HFF-Myc (cell line): ENCODE results near the gene CORO7.

ENCODE experiments used
- DNase-seq: peaks from one replicate; pipeline ENCODE4 v3.0.0-alpha.2; 2011; ENCODE audit warnings: low read depth; ENCODE audit errors: extremely low read depth
- H3K4me3 ChIP-seq: replicated peaks from 2 replicates; pipeline ENCODE4 v1.5.1; 2011; ENCODE audit warnings: low read depth, mild to moderate bottlenecking, control low read depth, low read length
- TF ChIP-seq, protein P1 (sequence below): IDR thresholded peaks from 2 replicates; pipeline ENCODE4 v1.5.1; 2012; ENCODE audit warnings: mild to moderate bottlenecking, low read depth, low read length, control low read depth; ENCODE audit errors: missing control alignments

Gene CORO7

DNA sequence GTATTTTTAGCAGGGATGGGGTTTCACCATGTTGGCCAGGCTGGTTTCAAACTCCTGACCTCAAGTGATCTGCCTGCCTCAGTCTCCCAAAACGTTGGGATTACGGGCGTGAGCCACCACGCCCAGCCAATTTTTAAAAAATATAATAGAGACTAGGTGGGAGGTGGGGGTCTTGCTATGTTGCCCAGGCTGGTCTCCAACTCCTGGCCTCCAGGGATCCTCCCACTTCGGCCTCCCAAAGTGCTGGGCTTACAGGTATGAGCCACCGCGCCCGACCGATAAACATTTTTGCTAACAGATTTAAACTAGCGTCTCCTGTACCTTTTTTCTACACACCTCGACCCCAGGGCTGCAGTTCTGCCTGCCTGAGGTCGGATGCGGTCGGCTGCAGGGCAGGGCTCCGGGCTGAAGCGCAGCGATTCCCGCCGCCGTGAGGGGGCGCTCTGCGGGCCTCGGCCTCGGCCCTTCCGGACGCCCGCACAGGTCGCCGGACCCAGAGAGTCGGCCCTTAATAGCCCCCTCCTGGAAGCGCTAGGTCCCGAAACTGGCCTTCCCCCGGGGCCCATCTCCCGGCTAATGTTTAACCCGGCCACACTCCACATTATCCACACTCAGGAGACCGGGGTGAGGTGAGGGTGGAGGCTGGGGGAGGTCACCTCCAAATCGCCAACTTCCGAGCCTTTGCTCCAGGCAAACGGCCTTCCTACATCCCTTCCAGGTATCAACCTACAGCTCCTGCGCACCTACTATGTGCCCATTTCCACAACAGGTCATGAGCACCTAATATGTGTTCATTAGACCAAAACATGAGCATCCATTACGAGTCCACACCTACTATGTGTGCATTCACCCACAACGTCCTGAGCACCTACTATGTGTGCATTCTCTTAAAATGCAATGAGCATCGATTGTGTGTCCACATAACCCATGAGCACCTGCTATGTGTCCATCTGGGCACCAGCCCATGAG, 102.5 kb downstream of the CORO7 start:
- no peak for DNase-seq
- TF ChIP-seq, protein P1, sequence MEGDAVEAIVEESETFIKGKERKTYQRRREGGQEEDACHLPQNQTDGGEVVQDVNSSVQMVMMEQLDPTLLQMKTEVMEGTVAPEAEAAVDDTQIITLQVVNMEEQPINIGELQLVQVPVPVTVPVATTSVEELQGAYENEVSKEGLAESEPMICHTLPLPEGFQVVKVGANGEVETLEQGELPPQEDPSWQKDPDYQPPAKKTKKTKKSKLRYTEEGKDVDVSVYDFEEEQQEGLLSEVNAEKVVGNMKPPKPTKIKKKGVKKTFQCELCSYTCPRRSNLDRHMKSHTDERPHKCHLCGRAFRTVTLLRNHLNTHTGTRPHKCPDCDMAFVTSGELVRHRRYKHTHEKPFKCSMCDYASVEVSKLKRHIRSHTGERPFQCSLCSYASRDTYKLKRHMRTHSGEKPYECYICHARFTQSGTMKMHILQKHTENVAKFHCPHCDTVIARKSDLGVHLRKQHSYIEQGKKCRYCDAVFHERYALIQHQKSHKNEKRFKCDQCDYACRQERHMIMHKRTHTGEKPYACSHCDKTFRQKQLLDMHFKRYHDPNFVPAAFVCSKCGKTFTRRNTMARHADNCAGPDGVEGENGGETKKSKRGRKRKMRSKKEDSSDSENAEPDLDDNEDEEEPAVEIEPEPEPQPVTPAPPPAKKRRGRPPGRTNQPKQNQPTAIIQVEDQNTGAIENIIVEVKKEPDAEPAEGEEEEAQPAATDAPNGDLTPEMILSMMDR: peak; percentile 73
- H3K4me3 ChIP-seq: no peak overlapping the region

DNA sequence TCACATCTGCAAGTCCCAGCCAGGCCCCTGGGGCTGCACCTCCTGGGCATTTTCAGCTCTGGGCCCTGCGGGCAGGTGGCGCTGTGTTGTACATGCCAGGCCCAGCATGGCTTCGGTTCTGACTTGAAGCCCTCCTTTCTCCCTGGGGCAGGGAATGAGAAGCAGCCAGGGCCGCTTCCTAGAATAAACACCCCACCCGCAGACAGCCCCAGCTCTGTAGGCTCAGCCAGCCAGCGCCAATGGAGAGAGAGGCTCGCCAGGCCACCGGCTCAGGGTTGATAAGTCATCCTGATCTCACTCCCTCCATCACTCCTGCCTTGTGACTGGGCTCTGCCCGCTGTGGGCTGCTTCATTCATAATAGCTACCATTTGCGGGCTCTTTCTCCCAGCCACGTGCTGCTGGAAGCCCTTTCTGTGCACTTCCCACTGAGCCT, 106.5 kb downstream of the CORO7 start:
- TF ChIP-seq, protein P1: peak; percentile 74
- no peak for DNase-seq
- no peak overlapping the region for H3K4me3 ChIP-seq

DNA sequence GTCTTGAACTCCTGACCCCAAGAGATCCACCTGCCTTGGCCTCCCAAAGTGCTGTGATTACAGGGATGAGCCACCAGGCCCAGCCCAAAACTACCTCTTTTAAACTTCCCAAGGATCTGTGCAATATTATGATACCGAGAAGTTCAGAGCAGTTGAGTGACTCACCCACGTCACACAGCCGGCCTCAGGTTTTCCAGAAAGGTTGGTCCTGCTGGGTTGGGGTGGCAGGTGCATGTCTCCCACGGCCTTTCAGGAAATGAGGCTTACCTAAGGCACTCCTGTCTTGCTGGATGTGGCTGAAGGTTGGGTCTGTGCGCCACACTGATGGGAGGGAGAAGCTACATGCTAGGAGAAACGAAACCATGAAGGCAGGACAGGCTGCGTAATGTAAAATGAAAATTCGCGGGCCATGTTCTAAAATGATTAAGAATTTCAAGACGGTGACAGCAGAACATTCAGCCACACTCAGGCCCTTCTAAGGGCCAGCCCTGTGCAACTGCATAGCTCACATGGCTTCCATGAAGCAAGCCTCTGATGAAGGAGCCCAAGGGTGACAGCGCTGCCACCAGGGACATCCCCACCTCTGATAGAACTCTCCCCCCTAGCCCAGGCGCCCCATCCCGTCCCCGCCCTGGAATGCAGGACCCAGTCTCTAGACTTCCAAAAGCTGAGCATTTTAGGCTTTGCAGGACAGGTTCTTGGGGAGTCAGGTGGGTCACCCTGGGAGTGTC, 107.1 kb downstream of the CORO7 start:
- no peak for DNase-seq
- TF ChIP-seq, protein P1: no peak
- no peak overlapping the region for H3K4me3 ChIP-seq

DNA sequence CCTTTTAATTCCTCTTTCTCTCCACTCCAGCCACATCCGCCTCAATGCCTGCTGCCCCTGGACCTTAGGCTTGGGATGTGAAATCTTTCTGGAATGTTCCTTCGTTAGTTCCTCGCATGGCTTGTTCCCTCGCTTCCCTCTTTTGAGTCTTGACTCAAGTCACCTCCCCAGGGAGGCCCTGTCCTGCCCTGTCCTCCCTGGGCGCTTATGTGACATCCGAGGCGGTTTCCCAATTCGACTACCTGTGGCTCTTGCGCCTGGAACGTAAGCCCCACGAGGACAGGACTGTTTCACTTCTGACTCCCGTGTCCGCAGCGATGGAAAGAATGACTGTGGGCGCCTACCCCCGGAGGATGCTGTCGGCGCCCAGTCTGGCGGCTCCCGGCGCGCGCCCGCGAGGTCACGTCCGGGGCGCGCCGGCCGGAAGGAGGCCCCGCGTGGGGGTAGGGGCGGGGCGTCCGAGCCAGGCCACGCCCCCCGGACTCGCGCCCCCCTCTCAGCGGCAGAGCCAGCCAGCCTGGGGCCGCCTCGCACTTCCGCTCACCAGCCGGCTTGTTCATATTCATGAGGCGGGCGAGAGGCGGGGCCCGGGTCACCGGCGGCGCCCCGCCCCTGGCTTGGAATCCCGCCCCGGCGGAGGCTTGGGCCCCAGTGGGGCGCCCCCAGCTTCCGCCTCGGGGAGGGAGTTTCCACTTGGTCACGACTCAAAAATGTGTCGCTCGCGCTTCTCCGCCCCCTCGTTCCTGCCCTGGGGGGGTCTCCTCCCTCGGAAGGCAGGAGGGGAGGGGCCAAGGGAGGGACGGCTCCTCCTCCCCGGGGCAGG, 109.0 kb downstream of the CORO7 start:
- H3K4me3 ChIP-seq: peak overlapping the region; percentile 41
- DNase-seq: peak; percentile 82
- TF ChIP-seq, protein P1: no peak

DNA sequence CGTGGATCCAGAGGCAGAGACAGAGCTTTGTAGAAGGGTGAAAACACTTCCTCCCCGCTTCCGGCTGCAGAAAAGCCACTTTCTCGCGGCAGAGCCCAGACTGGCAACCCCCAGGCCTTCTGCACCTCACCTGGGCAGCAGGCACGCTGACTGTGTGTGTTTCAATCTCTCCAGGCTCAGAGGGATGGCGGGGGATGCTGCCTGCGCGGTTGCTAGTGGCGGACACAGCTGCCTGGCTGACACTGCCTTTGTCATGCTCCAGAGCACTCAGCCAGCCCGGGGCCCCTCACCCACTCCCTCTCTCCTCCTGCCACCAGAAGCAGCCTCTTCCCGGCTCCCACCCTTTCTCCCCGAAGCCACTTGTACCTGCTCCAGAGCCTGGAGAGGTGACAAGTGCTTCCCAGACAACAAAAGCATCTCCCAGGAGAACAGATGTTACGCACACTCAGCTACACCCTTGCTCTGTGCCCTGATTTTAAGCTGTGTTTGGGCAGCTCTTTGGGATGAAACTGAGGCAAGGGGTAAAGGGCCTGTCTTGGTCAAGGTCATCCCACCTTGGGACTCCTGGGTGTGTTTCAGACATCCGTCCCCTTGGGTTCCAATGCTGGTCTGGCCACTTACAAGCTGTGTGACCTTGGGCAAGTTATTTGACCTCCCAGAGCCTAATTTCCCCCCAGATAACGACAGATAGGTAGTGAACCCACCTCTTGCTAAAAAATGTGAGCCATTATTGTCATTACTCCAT, 109.8 kb downstream of the CORO7 start:
- TF ChIP-seq, protein P1: no peak
- DNase-seq: no peak
- H3K4me3 ChIP-seq: peak overlapping the region; percentile 41
